NCI-H748 (cell line): ENCODE results near the gene BCKDHB.
A peak's percentile ranks its signal among the peaks of the same experiment; 100 is the strongest.
"Not testable (repeated sequence)": the region's sequence is repeated elsewhere in the genome, so short reads cannot be mapped to it uniquely, and the experiment has no call there.

Experiments used
- DNase-seq: peaks from one replicate; lab custom pipeline; 2025; ENCODE audit not compliant: unreplicated experiment; lab: John Stamatoyannopoulos, UW

BCKDHB gene

DNA sequence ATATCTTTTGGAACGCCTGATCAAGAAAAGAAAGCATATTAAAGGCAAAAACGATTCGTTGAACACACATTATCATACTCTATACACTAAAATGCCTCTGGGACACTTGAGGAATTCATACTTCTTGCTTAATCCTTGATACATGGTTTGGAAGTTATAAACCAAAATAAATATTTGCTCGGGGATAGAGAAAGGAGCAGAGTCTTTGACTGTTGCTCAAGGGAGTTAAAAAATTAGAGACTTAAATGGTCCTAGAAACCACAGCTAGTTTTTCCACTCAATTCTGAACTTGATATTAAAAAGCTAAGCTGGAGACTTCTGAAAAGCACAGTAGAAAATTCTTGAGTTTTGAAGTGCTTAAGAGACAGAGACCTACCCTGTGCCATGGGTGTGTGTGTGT is 98.9 kb downstream of the BCKDHB start:
- DNase-seq = no peak

DNA sequence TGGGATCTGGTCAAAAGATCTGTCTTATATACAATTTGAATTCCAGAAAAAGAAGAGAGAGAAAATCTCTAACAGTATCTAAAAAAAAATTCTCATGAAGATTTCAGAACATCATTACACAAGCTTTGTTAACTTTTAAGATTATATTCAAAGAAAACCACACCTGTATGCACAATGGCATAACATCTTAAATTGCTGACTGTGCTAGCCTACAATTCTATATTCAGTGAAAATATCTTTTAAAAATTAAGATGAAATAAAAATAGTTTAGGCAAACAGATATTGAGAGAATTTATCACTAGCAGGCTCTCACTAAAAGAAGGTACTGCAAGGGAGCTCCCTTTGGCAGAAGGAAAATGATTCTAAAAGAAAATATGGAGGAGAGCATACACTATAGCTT is 100.3 kb downstream of the BCKDHB start:
- no peak for DNase-seq

DNA sequence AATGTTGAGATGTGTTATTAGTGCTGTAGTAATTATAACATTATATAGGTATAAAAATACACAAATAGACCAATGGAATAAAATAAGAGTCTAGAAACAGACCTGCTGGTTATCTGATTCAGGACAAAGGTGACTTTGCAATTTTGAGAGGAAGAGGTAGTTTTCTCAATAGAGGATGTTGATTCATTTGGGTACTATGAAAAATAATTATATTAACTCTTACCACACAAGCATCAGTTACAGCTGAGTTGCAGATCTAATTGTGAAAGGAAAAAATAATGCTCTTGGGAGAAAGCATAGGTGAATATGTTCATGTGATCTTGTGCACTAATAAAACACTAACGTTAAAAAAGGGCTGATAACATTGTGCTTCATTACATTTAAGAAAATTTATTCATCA is 103.0 kb downstream of the BCKDHB start:
- no peak for DNase-seq

DNA sequence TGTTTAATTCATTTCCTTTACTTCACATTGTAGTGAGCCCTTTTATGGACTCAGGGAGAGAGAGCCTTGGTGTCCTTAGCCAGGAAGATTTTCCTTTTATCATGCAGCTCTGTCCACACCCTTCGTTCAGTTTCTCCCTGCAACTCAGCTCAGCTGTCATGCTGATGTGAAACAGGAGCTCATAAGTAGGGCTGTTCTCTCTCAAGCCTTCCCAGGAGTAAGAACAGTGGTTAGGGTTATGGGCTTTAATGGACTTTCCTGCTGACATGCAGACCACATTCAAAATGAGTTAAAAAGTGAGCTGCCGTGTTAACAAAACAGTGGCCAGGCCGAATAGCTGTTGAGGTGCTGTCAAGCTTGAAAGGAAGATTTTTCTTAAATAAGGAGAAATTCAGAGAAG is 104.1 kb downstream of the BCKDHB start:
- DNase-seq = peak; percentile 5

DNA sequence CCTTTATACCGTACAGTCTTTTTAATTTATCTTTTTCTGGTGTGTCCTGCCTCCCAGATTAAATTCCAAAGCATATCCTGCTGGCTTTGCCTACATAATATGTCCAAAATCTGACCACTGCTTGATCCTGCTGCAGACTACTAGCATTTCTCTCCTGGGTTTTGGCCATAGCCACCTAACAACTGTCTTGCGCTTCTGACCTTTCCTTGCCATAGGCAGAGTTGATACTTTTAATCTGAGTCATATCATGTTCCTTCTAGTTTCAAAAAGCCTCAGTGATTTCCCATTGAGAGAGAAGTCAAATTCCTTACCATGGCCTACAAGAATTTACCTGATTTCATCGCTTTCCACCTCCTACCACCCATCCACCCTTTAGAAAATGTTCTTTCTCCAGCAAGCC is 104.8 kb downstream of the BCKDHB start:
- no peak for DNase-seq

DNA sequence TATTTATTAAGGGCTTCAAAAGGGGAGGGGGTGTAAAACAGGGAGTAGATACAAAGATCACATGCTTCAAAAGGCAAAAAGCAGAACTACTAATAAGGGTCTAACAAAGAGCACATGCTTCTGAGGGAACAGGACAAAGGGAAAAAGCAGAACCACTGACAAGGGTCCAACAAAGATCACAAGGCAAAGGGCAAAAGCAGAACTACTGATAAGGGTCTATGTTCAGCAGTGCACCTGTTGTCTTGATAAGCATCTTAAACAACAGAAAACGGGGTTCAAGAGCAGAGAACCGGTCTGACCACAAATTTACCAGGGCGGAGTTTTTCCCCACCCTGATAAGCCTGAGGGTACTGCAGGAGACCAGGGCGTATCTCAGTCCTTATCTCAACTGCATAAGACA is 105.4 kb downstream of the BCKDHB start:
- DNase-seq = not testable (repeated sequence)

DNA sequence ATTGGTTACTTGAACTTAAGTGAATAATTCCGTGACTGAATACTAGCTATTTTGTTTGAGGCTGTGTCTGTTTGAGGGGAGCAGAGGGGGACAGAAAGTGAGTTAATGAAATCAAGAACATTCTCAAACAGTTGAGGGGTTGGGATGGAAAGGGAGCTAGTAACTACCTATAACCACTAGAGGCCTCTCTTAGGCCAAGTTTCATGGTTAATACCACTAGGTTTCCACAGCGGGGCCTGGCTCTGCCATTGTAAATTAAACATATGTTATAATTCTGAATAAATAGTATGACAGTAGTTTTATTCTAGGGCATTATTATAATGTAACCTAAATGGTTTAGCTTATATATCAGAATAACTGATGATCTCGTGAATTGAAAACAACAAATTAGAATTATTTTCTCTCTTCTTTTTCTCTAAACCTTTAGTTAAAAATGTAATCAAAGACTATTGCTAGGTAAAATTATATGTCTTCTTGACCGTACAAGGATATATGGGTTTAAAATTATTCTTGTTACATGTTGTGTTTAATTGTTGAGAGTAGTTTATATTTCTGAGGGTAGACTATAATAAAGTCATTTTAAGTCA is 108.1 kb downstream of the BCKDHB start:
- DNase-seq = peak; percentile 73

DNA sequence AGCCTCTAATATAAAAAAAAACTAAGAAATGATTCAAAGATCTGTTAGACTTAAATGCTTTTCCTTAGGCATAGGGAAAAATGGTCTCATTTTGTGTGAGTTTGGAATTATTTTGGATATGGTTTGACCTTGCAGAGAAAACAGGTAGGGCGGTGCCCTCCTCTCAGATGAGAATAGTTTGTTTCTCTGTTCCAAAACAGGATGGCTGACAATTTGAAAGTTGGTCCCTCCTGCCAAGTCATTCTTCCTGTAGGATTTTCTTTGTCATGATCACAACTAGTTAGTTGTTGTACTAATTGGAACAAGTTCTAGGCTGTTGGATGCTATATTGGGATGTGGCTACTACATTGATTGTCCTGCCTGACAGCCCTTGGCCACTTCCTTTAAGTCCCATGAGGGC is 108.6 kb downstream of the BCKDHB start:
- DNase-seq = no peak

DNA sequence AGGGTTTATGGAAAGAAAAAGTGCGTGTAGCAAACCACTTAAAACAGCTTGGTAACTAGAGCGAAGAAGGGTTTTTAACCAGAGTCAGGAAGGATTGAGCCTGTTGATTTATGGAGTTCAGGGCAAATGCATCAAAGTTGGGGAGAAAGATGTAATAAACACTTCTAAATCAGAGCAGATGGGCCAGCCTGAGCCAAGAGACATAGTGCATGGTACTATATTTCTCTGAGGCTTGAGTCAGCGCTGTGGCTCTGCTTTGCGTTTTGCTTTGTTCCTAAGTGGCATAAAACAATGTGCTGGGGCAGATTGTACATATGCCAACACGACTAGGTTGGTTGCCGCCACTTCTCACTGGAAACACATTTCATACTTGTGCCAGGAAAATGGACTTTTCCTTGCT is 111.3 kb downstream of the BCKDHB start:
- no peak for DNase-seq

DNA sequence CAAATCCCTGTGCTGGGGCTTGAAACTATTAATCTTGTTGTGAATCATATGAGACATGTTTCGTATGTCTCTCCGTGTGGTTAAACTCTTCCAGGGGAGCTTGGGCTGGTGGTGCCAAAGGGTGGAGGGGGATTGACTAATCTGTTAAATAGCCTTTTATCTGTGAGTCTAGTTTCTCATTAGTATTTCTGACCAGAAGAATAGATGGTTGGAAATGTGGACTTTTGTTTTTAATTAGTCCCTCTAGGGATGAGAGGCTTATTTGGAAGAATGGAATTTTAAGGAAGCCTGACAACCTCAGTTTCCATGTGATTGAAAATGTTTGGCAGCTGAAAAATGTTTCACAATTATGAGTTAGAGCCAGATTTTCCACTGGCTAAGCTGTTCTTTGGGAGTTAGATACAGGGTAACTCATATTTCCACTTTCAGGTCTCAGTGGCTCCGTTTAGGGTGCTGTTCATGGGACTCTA is 117.3 kb downstream of the BCKDHB start:
- no peak for DNase-seq

DNA sequence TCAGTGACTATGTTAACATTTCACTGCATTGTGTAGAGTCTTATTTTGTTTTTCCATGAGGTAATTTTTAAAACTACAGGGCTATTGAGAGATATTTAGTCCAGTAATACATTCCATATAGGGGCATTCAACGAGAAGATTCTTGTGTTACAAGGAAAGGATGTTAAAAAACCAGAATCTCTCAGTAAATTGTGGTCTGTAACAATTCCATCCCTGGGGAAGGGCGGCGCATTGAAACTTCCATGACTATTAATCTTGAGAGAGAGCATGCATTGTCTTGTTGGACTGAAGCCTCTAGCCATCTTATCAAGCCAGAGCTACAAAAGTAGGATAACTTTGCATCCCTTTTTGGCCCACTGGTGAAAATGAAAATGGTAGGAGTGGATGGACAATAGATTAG is 119.7 kb downstream of the BCKDHB start:
- DNase-seq = no peak

DNA sequence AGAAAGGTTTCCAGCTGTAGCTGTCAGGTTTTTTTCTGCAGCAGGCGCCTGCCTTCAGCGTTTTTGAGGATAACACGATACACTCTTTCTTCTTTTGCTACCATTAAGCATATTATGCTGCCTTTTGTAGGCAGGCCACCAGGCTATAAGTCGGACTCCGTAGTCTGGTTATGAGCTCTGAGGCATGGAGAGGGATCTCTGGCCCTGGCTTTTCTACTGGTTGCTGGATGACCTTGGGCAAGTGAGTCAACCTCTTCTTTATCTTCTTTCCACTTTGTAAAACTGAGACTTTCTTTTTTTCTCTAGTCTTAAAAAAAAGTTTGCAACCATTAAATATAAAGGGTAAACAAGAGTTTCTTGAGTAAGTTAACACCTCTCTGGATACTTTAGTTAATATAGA is 120.2 kb downstream of the BCKDHB start:
- DNase-seq = no peak

DNA sequence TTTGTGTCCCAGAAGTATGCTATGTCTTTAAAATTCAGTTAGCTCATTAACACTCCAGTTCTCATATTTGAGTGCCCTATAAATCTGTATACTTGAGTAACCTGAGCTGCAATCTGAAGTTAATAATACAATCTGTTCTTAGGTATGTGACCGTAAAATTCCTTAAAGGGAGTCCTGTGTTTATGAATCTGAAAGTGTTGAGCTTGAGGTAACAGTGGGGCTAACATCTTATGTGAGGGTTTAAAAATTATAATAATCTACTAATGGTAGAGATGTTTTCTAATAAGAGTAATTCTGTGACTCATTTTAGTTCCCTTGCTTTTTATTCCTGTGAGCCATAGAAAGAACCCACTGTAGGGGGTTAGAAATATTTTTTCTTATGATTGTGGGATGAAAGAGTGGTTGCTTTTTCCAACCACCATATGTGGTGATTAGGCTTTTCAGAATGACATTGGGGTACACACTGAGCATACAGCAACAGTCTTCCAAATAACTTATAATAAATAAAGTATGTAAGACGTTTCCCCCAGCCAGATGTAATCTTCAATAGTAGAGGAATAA is 121.2 kb downstream of the BCKDHB start:
- DNase-seq = no peak

DNA sequence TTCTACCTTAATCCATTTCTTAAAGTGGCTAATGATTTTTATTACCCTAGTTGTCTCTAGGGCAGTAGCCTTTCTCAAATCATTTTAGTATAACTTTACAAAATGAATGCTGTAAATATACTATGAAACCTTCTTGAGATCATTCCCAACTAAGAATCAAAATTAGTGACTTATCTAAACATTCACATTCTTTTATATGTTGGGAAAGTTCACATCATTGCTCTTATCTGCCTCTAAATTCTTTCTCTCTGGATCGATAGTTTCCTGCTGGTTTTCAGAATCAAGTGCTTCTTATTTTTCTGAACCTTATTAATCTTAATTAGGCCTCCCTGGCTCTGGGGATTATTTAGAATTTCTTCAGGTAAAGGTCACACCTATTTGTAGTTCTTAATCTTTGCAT is 126.8 kb downstream of the BCKDHB start:
- DNase-seq = no peak

DNA sequence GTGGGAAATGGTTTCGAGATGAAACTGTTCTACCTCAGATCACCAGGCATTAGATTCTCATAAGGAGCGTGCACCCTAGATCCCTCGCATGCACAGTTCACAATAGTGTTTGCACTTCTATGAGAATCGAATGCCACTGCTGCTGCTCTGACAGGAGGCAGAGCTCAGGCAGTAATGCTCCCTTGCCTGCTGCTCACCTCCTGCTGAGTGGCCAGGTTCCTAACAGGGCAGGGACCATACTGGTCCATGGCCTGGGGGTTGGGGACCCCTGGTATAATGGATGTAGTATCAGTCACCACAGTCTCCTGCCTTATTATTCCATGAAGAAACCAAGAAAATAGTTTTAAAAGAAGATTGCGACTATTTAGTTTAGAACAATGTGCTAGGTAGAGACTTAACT is 127.5 kb downstream of the BCKDHB start:
- no peak for DNase-seq

DNA sequence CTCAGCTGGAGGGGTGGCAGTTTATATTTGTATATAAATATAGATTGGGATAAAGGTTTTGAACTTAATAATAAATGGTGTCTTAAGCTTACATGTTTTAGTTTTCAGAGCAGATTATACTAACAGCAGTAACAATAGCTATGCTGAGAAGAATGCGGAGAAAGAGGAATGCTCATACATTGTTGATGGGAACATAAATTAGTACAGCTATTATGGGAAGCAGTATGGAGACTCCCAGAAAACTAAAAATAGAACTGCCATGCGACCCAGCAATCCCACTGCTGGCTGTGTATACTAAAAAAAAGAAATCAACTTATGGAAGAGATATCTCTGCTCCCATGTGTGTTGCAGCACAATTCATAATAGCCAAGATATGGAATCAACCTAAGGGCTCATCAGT is 127.9 kb downstream of the BCKDHB start:
- no peak for DNase-seq

DNA sequence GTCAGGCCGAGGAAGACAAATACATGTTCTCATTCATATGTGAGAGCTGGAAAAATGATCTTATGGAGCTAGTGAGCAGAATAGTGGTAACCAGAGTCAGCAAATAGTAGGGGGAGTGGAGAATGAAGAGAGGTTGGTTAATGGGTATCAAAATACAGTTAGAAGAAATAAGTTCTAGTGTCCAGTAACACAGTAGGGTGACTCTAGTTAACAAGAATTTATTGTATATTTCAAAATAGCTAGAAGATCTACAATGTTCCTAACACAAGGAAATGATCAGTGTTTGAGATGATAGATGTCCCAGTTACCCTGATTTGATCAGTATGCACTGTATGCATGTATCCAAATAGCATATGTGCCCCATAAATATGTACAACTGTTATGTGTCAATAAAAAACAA is 128.4 kb downstream of the BCKDHB start:
- DNase-seq = no peak

DNA sequence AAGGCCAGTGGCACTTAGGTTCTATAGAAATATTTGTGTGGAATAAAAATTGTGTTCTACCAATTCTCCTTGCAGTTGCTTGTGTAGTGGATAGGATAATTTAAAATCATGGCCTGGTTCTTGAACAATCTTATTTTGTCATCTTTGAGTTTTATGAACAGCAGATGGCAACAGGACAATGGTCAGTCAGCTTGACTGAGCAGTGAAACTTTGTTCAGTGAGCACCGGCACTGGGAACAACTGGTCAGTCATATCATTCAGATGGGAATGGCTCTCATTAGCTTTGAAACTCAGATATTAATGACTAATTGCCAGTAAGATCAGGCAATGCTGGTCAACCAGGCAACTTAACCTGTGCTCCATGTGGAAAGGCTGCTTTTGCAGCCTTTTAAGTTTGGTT is 129.2 kb downstream of the BCKDHB start:
- DNase-seq = no peak

DNA sequence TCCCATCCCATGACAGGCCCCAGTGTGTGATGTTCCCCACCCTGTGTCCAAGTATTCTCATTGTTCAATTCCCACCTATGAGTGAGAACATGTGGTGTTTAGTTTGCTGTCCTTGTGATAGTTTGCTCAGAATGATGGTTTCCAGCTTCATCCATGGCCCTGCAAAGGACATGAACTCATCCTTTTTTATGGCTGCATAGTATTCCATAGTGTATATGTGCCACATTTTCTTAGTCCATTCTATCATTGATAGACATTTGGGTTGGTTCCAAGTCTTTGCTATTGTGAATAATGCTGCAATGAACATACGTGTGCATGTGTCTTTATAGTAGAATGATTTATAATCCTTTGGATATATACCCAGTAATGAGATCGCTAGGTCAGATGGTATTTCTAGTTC is 132.3 kb downstream of the BCKDHB start:
- DNase-seq = not testable (repeated sequence)

DNA sequence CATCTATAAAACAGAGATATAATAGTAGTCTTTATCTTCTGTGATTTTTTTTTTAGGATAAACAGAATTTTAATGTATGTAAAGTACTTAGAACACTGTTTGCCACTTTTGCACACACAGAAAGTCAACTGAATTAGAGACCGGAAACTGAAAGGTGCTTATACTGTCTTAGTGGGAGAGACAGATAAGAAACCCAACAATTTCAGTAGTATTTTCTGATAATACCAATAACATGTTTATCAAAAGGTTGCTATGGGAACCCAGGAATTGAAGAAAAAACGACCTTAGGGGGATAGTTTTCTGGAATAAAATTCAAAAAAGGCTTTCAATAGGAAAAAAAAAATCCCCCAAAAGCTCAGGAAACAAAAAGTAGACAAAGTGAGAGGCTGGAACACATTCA is 138.6 kb downstream of the BCKDHB start:
- DNase-seq = no peak

DNA sequence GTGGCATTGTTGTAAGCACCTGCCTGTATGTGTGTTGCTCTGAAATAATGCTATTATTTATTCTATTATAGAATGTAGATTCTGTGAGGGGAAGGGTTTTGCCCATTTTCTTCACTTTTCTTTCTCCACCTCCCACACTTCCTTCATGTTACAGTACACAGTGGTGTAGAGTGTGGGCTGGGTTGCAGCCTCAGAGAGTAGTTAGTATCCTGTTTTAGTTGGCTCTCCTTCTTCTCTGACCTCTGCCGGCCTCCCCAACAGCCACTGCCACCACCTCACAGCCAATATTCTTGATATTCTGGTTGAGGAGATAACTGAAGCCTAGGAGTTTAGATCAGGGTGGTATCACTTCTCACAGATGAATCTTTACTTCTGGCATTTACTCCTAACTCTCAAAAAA is 143.4 kb downstream of the BCKDHB start:
- DNase-seq = no peak

DNA sequence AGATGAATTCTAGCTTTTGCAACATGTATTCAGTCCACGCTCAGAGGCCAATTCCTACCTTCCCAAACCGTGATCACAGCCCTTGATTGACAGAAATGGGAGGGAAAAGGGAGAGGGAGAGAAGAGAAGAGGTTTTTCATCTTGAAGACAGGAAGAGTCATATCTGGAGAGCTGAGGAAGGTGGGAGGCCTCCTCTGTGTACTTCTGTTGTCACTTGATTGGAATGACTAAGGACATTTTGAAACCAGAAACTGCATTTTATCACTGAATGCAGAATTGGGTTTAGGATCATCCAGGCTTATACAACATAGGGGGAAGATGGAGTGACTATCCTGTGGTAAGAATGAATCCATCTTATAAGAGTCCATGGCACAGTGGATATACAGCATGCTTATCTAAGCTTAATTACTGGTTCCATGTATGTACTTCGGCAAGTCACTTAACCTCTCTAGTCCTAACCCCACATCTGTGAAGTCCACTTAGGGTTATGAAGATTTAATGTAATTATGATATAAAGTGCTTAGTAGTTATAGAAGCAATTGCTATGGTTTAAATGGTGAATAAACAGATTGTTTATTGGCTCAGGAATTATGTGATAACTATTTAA is 144.0 kb downstream of the BCKDHB start:
- DNase-seq = no peak

DNA sequence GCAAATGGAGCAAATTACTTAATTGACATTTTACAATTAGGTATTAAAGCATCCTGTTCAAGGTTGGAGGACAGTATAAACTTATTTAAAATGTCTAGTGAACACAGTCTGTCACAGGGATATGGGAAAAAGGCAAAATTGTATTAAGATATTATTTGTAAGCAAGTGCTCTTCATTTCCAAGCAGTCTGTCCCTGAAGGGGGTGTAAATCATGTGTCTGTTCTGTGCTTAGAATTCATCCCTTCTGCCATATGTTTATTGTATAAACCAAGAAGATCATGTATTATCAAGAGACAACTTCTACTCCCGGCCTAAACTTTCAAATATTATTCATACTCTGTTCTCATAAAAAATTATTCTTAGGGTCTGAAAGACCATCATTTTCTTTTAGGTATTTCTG is 144.8 kb downstream of the BCKDHB start:
- DNase-seq = no peak
